HepG2 (cell line): Measurements from ENCODE around the gene CFAP97. TPM values are rescaled to one million over a fixed set of nuclear protein-coding genes. Genes with fewer than 3 reads are reported as not detected.

Source experiments
- ATAC-seq: fragments of 200-7000 bp; cut with Tn5 transposase; 3 replicates; pipeline ENCODE4 v1.9.1; 2020; ENCODE audit warnings: mild to moderate bottlenecking, moderate library complexity
- BruUV-seq: library from RNA; stranded (reverse); fragments of 400-500 nt; replicated peaks from 2 replicates; lab custom pipeline; 2021; lab: Mats Ljungman, UMichigan
- CTCF ChIA-PET: fragments of 300-600 bp; formaldehyde crosslinking; extraction: SDS; loops from one replicate; lab custom pipeline; 2021; ENCODE audit warnings: low total read pairs, inconsistent platforms, low intra/inter-chr PET ratio; lab: Yijun Ruan, JAX
- POLR2A ChIA-PET: fragments of 350-600 bp; sonication (Branson Sonifier 250); formaldehyde crosslinking; loops from one replicate; lab custom pipeline; 2020; ENCODE audit warnings: antibody characterized with exemption, inconsistent platforms; lab: Yijun Ruan, JAX
- DNase-seq: peaks from one replicate; pipeline ENCODE4 v3.0.0-alpha.2; 2015; ENCODE audit warnings: low spot score
- FAIRE-seq: peaks from 3 replicates; lab custom pipeline; 2011; peaks lifted over from hg19 to GRCh38; lab: Jason Lieb, UNC
- H2AFZ ChIP-seq: one replicate; pipeline ENCODE4 v1.6.1; 2011; ENCODE audit warnings: low read length, inconsistent platforms
- H3K27ac ChIP-seq: fragments of 300-600 bp; 3 replicates; pipeline ENCODE4 v1.8.0; 2011; ENCODE audit warnings: mixed run types, mild to moderate bottlenecking, mixed read lengths, low read length, inconsistent platforms; ENCODE audit not compliant: insufficient read depth; ENCODE audit errors: extremely low read length
- H3K27me3 ChIP-seq, 2 experiments: fragments of 200-600 bp in 1 of 2; 2 replicates in 1 of 2; 3 replicates in 1 of 2; pipeline versions ENCODE4 v1.6.0 to v1.8.0; 2011; ENCODE audit warnings: low read length in 2 of 2, mild to moderate bottlenecking in 2 of 2, moderate library complexity in 2 of 2, inconsistent platforms in 1 of 2; ENCODE audit not compliant: insufficient read depth in 2 of 2, control insufficient read depth in 1 of 2
- H3K36me3 ChIP-seq, 2 experiments: fragments of 200-600 bp in 1 of 2; replicated peaks in 1 of 2; 2 replicates in 1 of 2; 3 replicates in 1 of 2; pipeline versions ENCODE4 v1.5.1 to v1.8.0; 2011; ENCODE audit warnings: low read length in 2 of 2, inconsistent platforms in 1 of 2; ENCODE audit not compliant: insufficient read depth in 2 of 2, control insufficient read depth in 1 of 2
- H3K4me1 ChIP-seq: 2 replicates; pipeline ENCODE4 v1.5.1; 2012; ENCODE audit warnings: low read length, inconsistent platforms; ENCODE audit not compliant: insufficient read depth
- H3K4me2 ChIP-seq: 2 replicates; pipeline ENCODE4 v1.6.0; 2011; ENCODE audit warnings: low read depth, low read length, inconsistent platforms
- H3K4me3 ChIP-seq, 3 experiments: fragments of 200-600 bp in 1 of 3; sonication (generic), shearing (Covaris generic) in 1 of 3; replicated peaks in 1 of 3; 2 replicates each; pipeline ENCODE4 v1.5.1; 2011 to 2016; ENCODE audit warnings: low read length in 3 of 3, inconsistent platforms in 2 of 3, low read depth in 2 of 3, mild to moderate bottlenecking in 2 of 3, control low read depth in 1 of 3, mixed read lengths in 1 of 3; ENCODE audit not compliant: insufficient read depth in 1 of 3
- H3K79me2 ChIP-seq: one replicate; pipeline ENCODE4 v1.6.1; 2011; ENCODE audit warnings: low read length, inconsistent platforms; ENCODE audit not compliant: insufficient read depth
- H3K9ac ChIP-seq: 2 replicates; pipeline ENCODE4 v1.6.0; 2011; ENCODE audit warnings: mild to moderate bottlenecking, low read depth, low read length, inconsistent platforms; ENCODE audit not compliant: insufficient read depth
- H3K9me3 ChIP-seq: 2 replicates; pipeline ENCODE4 v1.5.1; 2012; ENCODE audit warnings: mild to moderate bottlenecking, low read length
- H4K20me1 ChIP-seq: 2 replicates; pipeline ENCODE4 v1.6.0; 2011; ENCODE audit warnings: inconsistent platforms, mild to moderate bottlenecking, low read length, moderate library complexity; ENCODE audit not compliant: insufficient read depth
- CENPBD1 ChIP-seq: sonication (generic); formaldehyde crosslinking; IDR thresholded peaks from 2 replicates; pipeline ENCODE4 v1.8.0; 2022; ENCODE audit warnings: missing genetic modification reagents, low read depth, mild to moderate bottlenecking, borderline replicate concordance
- E2F1 ChIP-seq: sonication (generic); formaldehyde crosslinking; IDR thresholded peaks from 2 replicates; pipeline ENCODE4 v1.5.0; 2020; ENCODE audit warnings: missing genetic modification reagents
- ETV5 ChIP-seq: IDR thresholded peaks from 2 replicates; pipeline ENCODE4 v1.6.1; 2018; ENCODE audit warnings: missing biosample characterization, missing genetic modification reagents, inconsistent platforms, borderline replicate concordance
- KDM4B ChIP-seq: sonication (generic); formaldehyde crosslinking; IDR thresholded peaks from 2 replicates; pipeline ENCODE4 v1.4.0; 2020; ENCODE audit warnings: missing genetic modification reagents
- MXI1 ChIP-seq: IDR thresholded peaks from 3 replicates; pipeline ENCODE4 v1.6.1; 2012; ENCODE audit warnings: low read depth, low read length, inconsistent platforms, borderline replicate concordance
- ZNF614 ChIP-seq: IDR thresholded peaks from 2 replicates; pipeline ENCODE4 v1.6.1; 2018; ENCODE audit warnings: missing biosample characterization, missing genetic modification reagents, inconsistent platforms, borderline replicate concordance
- ZNF790 ChIP-seq: sonication (generic); formaldehyde crosslinking; IDR thresholded peaks from 2 replicates; pipeline ENCODE4 v1.8.0; 2022; ENCODE audit warnings: missing genetic modification reagents, mild to moderate bottlenecking, borderline replicate concordance
- ZNF83 ChIP-seq: sonication (generic); formaldehyde crosslinking; IDR thresholded peaks from 2 replicates; pipeline ENCODE4 v1.4.0; 2020; ENCODE audit warnings: missing genetic modification reagents, mild to moderate bottlenecking, borderline replicate concordance
- ZNF839 ChIP-seq: sonication (generic); formaldehyde crosslinking; IDR thresholded peaks from 2 replicates; pipeline ENCODE4 v1.4.0; 2020; ENCODE audit warnings: missing genetic modification reagents, mild to moderate bottlenecking, borderline replicate concordance
- WGBS: methylation state at CpG from one replicate; pipeline ENCODE4 v1.1.6; 2017; ENCODE audit warnings: low lambda C conversion rate; 5-methylcytosine and 5-hydroxymethylcytosine counted together
- in situ Hi-C: cut with HindIII; loops from 2 replicates; pipeline ENCODE4 v1.10.0; 2017; ENCODE audit warnings: low pct_unique_long_range_greater_than_20kb; ENCODE audit not compliant: extremely low pct_ligation_motif_present
- intact Hi-C: fragments of 100-400 bp; cut with micrococcal nuclease; formaldehyde crosslinking; loops from one replicate; pipeline ENCODE4 v1.10.0; 2022; ENCODE audit not compliant: unreplicated experiment
- polyA plus RNA-seq, 8 experiments: library from polyadenylated mRNA; depleted of rRNA in 3 of 8; stranded (reverse) in 7 of 8; unstranded in 1 of 8; fragments of >200 nt; fragmentation: Illumina TruSeq in 4 of 8; extraction: Trizol in 4 of 8; gene quantifications; 2 replicates each; pipeline versions ENCODE4 v1.2.1 to v1.2.3, GENCODE V29; 2011 to 2016; ENCODE audit warnings: low read depth in 4 of 8, missing spikeins in 1 of 8, mixed read lengths in 1 of 8; ENCODE audit not compliant: insufficient read depth in 1 of 8
- total RNA-seq, 5 experiments: library from RNA; depleted of rRNA; stranded (reverse); fragments of >200 nt; fragmentation: Illumina TruSeq; extraction: Trizol; gene quantifications; 2 replicates each; pipeline ENCODE4 v1.2.3, GENCODE V29; 2016; ENCODE audit warnings: low read depth in 1 of 5
- TF ChIP-seq, protein P1 (sequence below): sonication (generic); formaldehyde crosslinking; IDR thresholded peaks from 2 replicates; pipeline ENCODE4 v1.4.0; 2020; ENCODE audit warnings: mild to moderate bottlenecking, missing genetic modification reagents
- TF ChIP-seq, protein P2 (sequence below): sonication (generic); formaldehyde crosslinking; IDR thresholded peaks from 2 replicates; pipeline ENCODE4 v1.8.1; 2023; ENCODE audit warnings: mild to moderate bottlenecking, moderate library complexity, missing genetic modification reagents
- TF ChIP-seq, protein P3 (sequence below): sonication (generic); formaldehyde crosslinking; IDR thresholded peaks from 2 replicates; pipeline ENCODE4 v1.8.0; 2022; ENCODE audit warnings: missing genetic modification reagents, mild to moderate bottlenecking, inconsistent platforms, borderline replicate concordance

CFAP97 gene
- total and polyA plus RNA-seq, 2 of the 13 experiments (the other 11 are each of a cell fraction or from before 2014, with no cell fraction given) = 32.1 to 44.4 TPM

GRCh38 chr4:185219551-185220344 is 15.9 kb upstream of the CFAP97 start (continued):
- TF ChIP-seq ETV5 (CRISPR knock-in tag) (no peak), ZNF790 (CRISPR knock-in tag) (no peak)
- TF ChIP-seq, protein P1, sequence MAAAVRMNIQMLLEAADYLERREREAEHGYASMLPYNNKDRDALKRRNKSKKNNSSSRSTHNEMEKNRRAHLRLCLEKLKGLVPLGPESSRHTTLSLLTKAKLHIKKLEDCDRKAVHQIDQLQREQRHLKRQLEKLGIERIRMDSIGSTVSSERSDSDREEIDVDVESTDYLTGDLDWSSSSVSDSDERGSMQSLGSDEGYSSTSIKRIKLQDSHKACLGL (CRISPR knock-in tag) = no peak

- ATAC-seq = no peak; the same call in 2 of the 3 replicates
- Histone ChIP-seq H3K4me1 (peaks cover 38% of the 10 kb centered on the region), H3K4me3 (no peak overlapping the region), H4K20me1 (peaks cover 15% of the 10 kb centered on the region; the same call in 1 of the 2 replicates), H3K36me3 (peaks cover 0 to 2% of the 10 kb centered on the region in 2 experiments; a peak in 1 of 5 replicates), H3K27ac (no peak overlapping the region), H3K9ac (no peak overlapping the region), H2AFZ (no peak overlapping the region), H3K9me3 (no peaks in the 10 kb centered on the region), H3K4me2 (no peak overlapping the region), H3K27me3 (no peaks in the 10 kb centered on the region), H3K79me2 (peaks cover 73% of the 10 kb centered on the region)
- ChIA-PET POLR2A (no interaction called here), CTCF (no interaction called here)
- WGBS = 100% methylated on average over 2 of the region's 2 CpGs
- in situ Hi-C loops = no loop called here
- no TSS peak for BruUV-seq
- intact Hi-C loops = no loop called here
- TF ChIP-seq KDM4B (CRISPR knock-in tag) (no peak), ZNF614 (CRISPR knock-in tag) (no peak), E2F1 (CRISPR knock-in tag) (no peak), MXI1 (no peak), ZNF839 (no peak), ZNF83 (CRISPR knock-in tag) (no peak), CENPBD1 (CRISPR knock-in tag) (no peak)
- TF ChIP-seq, protein P2, sequence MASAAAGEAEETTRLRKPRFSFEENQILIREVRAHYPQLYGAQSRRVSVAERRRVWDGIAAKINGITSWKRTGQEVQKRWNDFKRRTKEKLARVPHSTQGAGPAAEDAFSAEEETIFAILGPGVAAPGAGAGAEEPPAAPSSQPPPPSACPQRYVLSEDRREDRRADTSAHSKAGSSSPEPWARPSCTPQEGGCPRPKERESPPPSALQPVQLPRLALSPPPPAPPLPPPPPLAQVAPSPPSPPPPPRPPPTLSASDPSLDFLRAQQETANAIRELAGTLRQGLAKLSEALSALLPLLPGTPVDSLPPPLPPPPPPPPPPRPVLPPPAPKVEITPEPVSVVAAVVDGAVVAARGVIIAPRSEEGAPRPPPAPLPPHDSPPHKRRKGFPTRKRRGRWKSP = no peak
- TF ChIP-seq, protein P3, sequence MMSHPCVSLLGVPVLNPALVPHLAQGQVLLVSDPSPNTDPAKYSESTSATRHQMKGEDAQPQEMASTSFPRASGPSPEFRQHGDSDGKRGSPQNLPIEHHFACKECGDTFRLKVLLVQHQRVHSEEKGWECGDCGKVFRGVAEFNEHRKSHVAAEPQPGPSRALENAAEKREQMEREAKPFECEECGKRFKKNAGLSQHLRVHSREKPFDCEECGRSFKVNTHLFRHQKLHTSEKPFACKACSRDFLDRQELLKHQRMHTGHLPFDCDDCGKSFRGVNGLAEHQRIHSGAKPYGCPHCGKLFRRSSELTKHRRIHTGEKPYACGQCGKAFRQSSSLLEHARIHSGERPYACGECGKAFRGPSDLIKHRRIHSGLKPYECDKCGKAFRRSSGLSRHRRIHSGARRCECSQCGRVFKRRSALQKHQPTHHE (CRISPR knock-in tag) = no peak
- DNase-seq = no peak
- no peak for FAIRE-seq
Measured at GRCh38 chr4:185218312-185218711, 14.5 kb upstream of the CFAP97 start.
